WTC11 (cell line): ENCODE data around the gene SLC25A41. TPM values are rescaled to one million over a fixed set of nuclear protein-coding genes. Genes with fewer than 3 reads are reported as not detected.

Source experiments
- ATAC-seq: fragments of 200-7000 bp; cut with Tn5 transposase; 2 replicates; pipeline ENCODE4 v1.10.0; 2021; ENCODE audit warnings: mild to moderate bottlenecking, moderate library complexity
- CTCF ChIA-PET: fragments of 300-600 bp; sonication (Branson Sonifier 250); formaldehyde crosslinking; loops from one replicate; lab custom pipeline; 2021; ENCODE audit warnings: antibody characterized with exemption; lab: Charles Lee
- POLR2A ChIA-PET: fragments of 350-600 bp; sonication (Branson Sonifier 250); formaldehyde crosslinking; loops from one replicate; lab custom pipeline; 2021; ENCODE audit warnings: antibody characterized with exemption; lab: Charles Lee
- DNase-seq: peaks from one replicate; pipeline ENCODE4 v3.0.0; 2021; ENCODE audit warnings: low spot score
- H3K27ac Mint-ChIP-seq: 2 replicates; pipeline ENCODE4 v1.8.0; 2021; ENCODE audit warnings: mixed read lengths
- H3K27me3 Mint-ChIP-seq: 2 replicates; pipeline ENCODE4 v1.8.0; 2021; ENCODE audit warnings: low read depth, mild to moderate bottlenecking, moderate library complexity, mixed read lengths
- H3K36me3 Mint-ChIP-seq: 2 replicates; pipeline ENCODE4 v1.8.0; 2021; ENCODE audit warnings: mixed read lengths
- H3K4me1 Mint-ChIP-seq: 2 replicates; pipeline ENCODE4 v1.8.0; 2022; ENCODE audit warnings: mixed read lengths
- H3K4me3 Mint-ChIP-seq: 2 replicates; pipeline ENCODE4 v1.8.0; 2021; ENCODE audit warnings: mild to moderate bottlenecking, moderate library complexity, mixed read lengths
- H3K9me3 Mint-ChIP-seq: 2 replicates; pipeline ENCODE4 v1.8.0; 2021; ENCODE audit warnings: mixed read lengths
- CREB1 ChIP-seq: sonication (generic); formaldehyde crosslinking; IDR thresholded peaks from 2 replicates; pipeline ENCODE4 v1.8.0; 2023; ENCODE audit warnings: mild to moderate bottlenecking, missing genetic modification reagents
- ESRRA ChIP-seq: sonication (generic); formaldehyde crosslinking; IDR thresholded peaks from 2 replicates; pipeline ENCODE4 v1.8.1; 2022; ENCODE audit warnings: mild to moderate bottlenecking, missing genetic modification reagents, borderline replicate concordance
- ETV6 ChIP-seq: sonication (generic); formaldehyde crosslinking; IDR thresholded peaks from 2 replicates; pipeline ENCODE4 v1.8.1; 2022; ENCODE audit warnings: mild to moderate bottlenecking, missing genetic modification reagents
- FOXJ3 ChIP-seq: sonication (generic); formaldehyde crosslinking; IDR thresholded peaks from 2 replicates; pipeline ENCODE4 v1.9.0; 2021; ENCODE audit warnings: missing genetic modification reagents, mild to moderate bottlenecking, borderline replicate concordance
- GTF2I ChIP-seq: fragments of 250-450 bp; sonication (Bioruptor Pico); conservative IDR thresholded peaks from 2 replicates; pipeline ENCODE4 v1.4.0; 2021; ENCODE audit warnings: mild to moderate bottlenecking
- NFYB ChIP-seq: sonication (generic); formaldehyde crosslinking; conservative IDR thresholded peaks from 2 replicates; pipeline ENCODE4 v1.8.0; 2022; ENCODE audit warnings: low read depth, missing genetic modification reagents
- NR2C2 ChIP-seq: sonication (generic); formaldehyde crosslinking; IDR thresholded peaks from 2 replicates; pipeline ENCODE4 v1.8.0; 2022; ENCODE audit warnings: mild to moderate bottlenecking, missing genetic modification reagents
- SP1 ChIP-seq: sonication (generic); formaldehyde crosslinking; conservative IDR thresholded peaks from 2 replicates; pipeline ENCODE4 v1.8.1; 2022; ENCODE audit warnings: missing genetic modification reagents
- ZBTB21 ChIP-seq: sonication (generic); formaldehyde crosslinking; IDR thresholded peaks from 2 replicates; pipeline ENCODE4 v1.8.1; 2023; ENCODE audit warnings: mild to moderate bottlenecking, missing genetic modification reagents, borderline replicate concordance
- total RNA-seq: library from RNA; stranded (reverse); gene quantifications from 3 replicates; pipeline ENCODE4 v1.2.3, GENCODE V29; 2021
- TF ChIP-seq, protein P1 (sequence below): sonication (generic); formaldehyde crosslinking; conservative IDR thresholded peaks from 2 replicates; pipeline ENCODE4 v1.8.1; 2022; ENCODE audit warnings: mild to moderate bottlenecking, missing genetic modification reagents
- TF ChIP-seq, protein P2 (sequence below): sonication (generic); formaldehyde crosslinking; IDR thresholded peaks from 2 replicates; pipeline ENCODE4 v1.8.1; 2022; ENCODE audit warnings: low read depth, missing genetic modification reagents, borderline replicate concordance
- TF ChIP-seq, protein P3 (sequence below): sonication (generic); formaldehyde crosslinking; IDR thresholded peaks from 2 replicates; pipeline ENCODE4 v1.8.0; 2022; ENCODE audit warnings: mild to moderate bottlenecking, missing genetic modification reagents
- TF ChIP-seq, protein P4 (sequence below): sonication (generic); formaldehyde crosslinking; IDR thresholded peaks from 2 replicates; pipeline ENCODE4 v1.8.1; 2023; ENCODE audit warnings: mild to moderate bottlenecking, moderate library complexity, missing genetic modification reagents
- TF ChIP-seq, protein P5 (sequence below): sonication (generic); formaldehyde crosslinking; IDR thresholded peaks from 2 replicates; pipeline ENCODE4 v1.8.0; 2023; ENCODE audit warnings: mild to moderate bottlenecking, missing genetic modification reagents
- TF ChIP-seq, protein P6 (sequence below): sonication (generic); formaldehyde crosslinking; IDR thresholded peaks from 2 replicates; pipeline ENCODE4 v1.8.1; 2023; ENCODE audit warnings: mild to moderate bottlenecking, missing genetic modification reagents, moderate library complexity
- TF ChIP-seq, protein P7 (sequence below): sonication (generic); formaldehyde crosslinking; IDR thresholded peaks from 2 replicates; pipeline ENCODE4 v1.8.1; 2022; ENCODE audit warnings: mild to moderate bottlenecking, moderate library complexity, missing genetic modification reagents
- TF ChIP-seq, protein P8 (sequence below): fragments of 250-450 bp; sonication (Bioruptor Pico); IDR thresholded peaks from 2 replicates; pipeline ENCODE4 v1.9.0; 2021; ENCODE audit warnings: moderate library complexity, mild to moderate bottlenecking, inconsistent platforms, borderline replicate concordance
- TF ChIP-seq, protein P9 (sequence below): sonication (generic); formaldehyde crosslinking; IDR thresholded peaks from 2 replicates; pipeline ENCODE4 v1.8.0; 2023; ENCODE audit warnings: missing genetic modification reagents

The SLC25A41 gene
- total RNA-seq, 1 experiment from 2014 or later, result 0.35 TPM

DNA sequence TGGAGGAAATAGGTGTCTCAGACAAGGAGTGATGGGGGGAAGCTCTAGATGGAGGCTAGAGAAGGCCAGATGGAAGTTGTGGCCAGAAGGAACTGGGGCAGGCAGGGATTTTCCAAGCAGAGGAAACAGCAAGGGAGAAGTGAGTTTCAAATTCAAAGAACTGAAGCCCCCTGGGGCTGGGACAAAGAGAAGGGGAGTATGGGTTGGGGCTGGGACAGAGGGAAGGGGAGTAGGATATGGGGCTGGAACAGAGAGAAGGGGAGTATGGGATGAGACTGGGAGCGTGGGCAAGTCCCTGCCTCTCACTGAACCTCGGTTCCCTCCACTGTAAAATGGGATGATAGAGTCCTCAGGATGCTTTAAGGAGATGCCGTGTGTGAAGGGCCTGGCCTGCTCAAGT is 38.7 kb downstream of the SLC25A41 start:
- DNase-seq, result no peak
- no peaks in the 10 kb centered on the region for H3K27me3 Mint-ChIP-seq
- H3K36me3 Mint-ChIP-seq, result peaks cover 6% of the 10 kb centered on the region
- no peaks in the 10 kb centered on the region for H3K9me3 Mint-ChIP-seq
- H3K27ac Mint-ChIP-seq, result peak overlapping the region; percentile 96
- TF ChIP-seq, protein P1, sequence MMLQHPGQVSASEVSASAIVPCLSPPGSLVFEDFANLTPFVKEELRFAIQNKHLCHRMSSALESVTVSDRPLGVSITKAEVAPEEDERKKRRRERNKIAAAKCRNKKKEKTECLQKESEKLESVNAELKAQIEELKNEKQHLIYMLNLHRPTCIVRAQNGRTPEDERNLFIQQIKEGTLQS (CRISPR knock-in tag), result no peak
- TF ChIP-seq, protein P2, sequence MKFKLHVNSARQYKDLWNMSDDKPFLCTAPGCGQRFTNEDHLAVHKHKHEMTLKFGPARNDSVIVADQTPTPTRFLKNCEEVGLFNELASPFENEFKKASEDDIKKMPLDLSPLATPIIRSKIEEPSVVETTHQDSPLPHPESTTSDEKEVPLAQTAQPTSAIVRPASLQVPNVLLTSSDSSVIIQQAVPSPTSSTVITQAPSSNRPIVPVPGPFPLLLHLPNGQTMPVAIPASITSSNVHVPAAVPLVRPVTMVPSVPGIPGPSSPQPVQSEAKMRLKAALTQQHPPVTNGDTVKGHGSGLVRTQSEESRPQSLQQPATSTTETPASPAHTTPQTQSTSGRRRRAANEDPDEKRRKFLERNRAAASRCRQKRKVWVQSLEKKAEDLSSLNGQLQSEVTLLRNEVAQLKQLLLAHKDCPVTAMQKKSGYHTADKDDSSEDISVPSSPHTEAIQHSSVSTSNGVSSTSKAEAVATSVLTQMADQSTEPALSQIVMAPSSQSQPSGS (CRISPR knock-in tag), result no peak
- TF ChIP-seq ZBTB21 (no peak), NR2C2 (CRISPR knock-in tag) (no peak), ESRRA (CRISPR knock-in tag) (no peak), CREB1 (CRISPR knock-in tag) (no peak), ETV6 (CRISPR knock-in tag) (no peak), GTF2I (CRISPR knock-in tag) (no peak), FOXJ3 (CRISPR knock-in tag) (no peak), SP1 (CRISPR knock-in tag) (no peak), NFYB (no peak)
- TF ChIP-seq, protein P3, sequence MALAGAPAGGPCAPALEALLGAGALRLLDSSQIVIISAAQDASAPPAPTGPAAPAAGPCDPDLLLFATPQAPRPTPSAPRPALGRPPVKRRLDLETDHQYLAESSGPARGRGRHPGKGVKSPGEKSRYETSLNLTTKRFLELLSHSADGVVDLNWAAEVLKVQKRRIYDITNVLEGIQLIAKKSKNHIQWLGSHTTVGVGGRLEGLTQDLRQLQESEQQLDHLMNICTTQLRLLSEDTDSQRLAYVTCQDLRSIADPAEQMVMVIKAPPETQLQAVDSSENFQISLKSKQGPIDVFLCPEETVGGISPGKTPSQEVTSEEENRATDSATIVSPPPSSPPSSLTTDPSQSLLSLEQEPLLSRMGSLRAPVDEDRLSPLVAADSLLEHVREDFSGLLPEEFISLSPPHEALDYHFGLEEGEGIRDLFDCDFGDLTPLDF (CRISPR knock-in tag), result no peak
- TF ChIP-seq, protein P4, sequence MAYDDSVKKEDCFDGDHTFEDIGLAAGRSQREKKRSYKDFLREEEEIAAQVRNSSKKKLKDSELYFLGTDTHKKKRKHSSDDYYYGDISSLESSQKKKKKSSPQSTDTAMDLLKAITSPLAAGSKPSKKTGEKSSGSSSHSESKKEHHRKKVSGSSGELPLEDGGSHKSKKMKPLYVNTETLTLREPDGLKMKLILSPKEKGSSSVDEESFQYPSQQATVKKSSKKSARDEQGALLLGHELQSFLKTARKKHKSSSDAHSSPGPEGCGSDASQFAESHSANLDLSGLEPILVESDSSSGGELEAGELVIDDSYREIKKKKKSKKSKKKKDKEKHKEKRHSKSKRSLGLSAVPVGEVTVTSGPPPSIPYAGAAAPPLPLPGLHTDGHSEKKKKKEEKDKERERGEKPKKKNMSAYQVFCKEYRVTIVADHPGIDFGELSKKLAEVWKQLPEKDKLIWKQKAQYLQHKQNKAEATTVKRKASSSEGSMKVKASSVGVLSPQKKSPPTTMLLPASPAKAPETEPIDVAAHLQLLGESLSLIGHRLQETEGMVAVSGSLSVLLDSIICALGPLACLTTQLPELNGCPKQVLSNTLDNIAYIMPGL (CRISPR knock-in tag), result no peak
- TF ChIP-seq, protein P5, sequence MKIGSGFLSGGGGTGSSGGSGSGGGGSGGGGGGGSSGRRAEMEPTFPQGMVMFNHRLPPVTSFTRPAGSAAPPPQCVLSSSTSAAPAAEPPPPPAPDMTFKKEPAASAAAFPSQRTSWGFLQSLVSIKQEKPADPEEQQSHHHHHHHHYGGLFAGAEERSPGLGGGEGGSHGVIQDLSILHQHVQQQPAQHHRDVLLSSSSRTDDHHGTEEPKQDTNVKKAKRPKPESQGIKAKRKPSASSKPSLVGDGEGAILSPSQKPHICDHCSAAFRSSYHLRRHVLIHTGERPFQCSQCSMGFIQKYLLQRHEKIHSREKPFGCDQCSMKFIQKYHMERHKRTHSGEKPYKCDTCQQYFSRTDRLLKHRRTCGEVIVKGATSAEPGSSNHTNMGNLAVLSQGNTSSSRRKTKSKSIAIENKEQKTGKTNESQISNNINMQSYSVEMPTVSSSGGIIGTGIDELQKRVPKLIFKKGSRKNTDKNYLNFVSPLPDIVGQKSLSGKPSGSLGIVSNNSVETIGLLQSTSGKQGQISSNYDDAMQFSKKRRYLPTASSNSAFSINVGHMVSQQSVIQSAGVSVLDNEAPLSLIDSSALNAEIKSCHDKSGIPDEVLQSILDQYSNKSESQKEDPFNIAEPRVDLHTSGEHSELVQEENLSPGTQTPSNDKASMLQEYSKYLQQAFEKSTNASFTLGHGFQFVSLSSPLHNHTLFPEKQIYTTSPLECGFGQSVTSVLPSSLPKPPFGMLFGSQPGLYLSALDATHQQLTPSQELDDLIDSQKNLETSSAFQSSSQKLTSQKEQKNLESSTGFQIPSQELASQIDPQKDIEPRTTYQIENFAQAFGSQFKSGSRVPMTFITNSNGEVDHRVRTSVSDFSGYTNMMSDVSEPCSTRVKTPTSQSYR (CRISPR knock-in tag), result no peak
- TF ChIP-seq, protein P6, sequence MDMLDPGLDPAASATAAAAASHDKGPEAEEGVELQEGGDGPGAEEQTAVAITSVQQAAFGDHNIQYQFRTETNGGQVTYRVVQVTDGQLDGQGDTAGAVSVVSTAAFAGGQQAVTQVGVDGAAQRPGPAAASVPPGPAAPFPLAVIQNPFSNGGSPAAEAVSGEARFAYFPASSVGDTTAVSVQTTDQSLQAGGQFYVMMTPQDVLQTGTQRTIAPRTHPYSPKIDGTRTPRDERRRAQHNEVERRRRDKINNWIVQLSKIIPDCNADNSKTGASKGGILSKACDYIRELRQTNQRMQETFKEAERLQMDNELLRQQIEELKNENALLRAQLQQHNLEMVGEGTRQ (CRISPR knock-in tag), result no peak
- TF ChIP-seq, protein P7, sequence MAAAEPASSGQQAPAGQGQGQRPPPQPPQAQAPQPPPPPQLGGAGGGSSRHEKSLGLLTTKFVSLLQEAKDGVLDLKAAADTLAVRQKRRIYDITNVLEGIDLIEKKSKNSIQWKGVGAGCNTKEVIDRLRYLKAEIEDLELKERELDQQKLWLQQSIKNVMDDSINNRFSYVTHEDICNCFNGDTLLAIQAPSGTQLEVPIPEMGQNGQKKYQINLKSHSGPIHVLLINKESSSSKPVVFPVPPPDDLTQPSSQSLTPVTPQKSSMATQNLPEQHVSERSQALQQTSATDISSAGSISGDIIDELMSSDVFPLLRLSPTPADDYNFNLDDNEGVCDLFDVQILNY (CRISPR knock-in tag), result no peak
- TF ChIP-seq, protein P8, sequence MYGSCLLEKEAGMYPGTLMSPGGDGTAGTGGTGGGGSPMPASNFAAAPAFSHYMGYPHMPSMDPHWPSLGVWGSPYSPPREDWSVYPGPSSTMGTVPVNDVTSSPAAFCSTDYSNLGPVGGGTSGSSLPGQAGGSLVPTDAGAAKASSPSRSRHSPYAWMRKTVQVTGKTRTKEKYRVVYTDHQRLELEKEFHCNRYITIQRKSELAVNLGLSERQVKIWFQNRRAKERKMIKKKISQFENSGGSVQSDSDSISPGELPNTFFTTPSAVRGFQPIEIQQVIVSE, result no peak
- TF ChIP-seq, protein P9, sequence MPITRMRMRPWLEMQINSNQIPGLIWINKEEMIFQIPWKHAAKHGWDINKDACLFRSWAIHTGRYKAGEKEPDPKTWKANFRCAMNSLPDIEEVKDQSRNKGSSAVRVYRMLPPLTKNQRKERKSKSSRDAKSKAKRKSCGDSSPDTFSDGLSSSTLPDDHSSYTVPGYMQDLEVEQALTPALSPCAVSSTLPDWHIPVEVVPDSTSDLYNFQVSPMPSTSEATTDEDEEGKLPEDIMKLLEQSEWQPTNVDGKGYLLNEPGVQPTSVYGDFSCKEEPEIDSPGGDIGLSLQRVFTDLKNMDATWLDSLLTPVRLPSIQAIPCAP (CRISPR knock-in tag), result no peak
- ATAC-seq, result peak; percentile 6; the same call in 1 of the 2 replicates
- CTCF ChIA-PET, result interaction anchor here (1.4 kb wide), 1 partner anchor 18 kb away, joined by 5 read pairs; no protein-coding TSS in a partner anchor
- peaks cover 22% of the 10 kb centered on the region for H3K4me1 Mint-ChIP-seq
- POLR2A ChIA-PET, result no interaction called here
- H3K4me3 Mint-ChIP-seq, result peak overlapping the region; percentile 94
